ENCODE results near the gene KMT2C.
A peak's percentile ranks its signal among the peaks of the same experiment; 100 is the strongest.
"Not testable (repeated sequence)": the region's sequence is repeated elsewhere in the genome, so short reads cannot be mapped to it uniquely, and the experiment has no call there.

KMT2C gene

DNA sequence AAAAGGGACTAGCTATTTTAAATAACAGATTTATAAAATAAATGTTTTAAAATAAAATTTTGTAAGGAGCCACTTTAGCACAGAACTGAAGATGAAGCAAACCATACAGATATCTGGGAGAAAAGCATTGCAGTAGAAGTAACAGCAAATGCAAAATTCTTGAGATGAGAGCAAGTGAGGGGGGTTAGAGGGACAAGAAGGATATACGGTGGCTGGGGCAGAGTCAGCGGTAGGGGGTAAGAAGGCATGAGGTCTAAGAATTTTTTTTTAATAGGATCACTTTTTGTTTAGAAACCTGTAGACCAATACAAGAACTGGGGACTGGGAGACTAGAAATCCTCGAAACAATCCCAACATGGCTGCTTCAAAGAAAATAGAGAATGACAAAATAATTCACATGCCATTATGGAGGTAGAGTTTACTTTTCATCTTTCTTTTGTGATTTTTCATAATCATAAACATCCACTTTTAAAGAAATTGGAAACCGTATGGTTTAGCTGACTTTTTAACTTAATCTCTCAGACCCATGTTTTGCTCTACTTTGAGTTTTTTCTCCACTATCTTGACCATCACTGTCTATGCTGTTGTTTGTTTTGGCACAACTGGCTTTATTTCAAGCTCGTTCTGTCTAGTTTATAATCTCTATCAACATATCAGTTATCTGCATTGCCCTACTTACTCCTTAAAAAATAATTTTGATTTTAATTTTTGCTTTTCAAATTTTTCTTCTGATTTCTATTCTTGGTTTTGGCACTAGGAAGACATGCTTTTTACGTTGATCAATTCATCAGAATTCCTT, 73.5 kb downstream of the KMT2C start:
- no peak for DNase-seq (ENCODE audit: low spot score)

DNA sequence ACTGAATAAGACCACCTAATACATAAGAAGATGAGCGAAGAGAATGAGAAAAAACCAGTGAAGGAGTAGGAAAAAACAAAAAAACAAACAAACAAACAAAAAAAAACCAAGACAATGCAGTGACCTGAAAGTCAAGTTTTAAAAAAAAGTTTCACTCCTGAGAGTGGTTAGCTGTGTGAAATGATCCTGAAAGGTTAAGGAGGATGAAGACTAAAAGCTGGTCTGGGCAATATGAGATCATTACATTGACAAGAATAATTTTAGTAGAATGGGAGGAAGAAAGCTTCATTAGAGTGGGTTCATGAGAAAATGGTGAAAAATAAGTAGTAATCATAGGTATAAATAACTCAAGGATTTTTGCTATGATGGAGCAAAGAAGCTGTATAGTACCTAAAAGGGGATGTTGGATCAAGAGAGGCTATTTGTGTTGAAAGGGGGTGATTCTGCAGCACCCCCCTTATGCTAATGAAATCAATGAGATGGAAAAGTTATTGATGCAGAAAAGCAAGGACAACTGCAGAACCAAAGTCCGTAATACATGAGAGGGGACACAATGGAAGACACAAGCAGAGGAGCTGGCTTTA, 80.2 kb downstream of the KMT2C start:
- DNase-seq (ENCODE audit: low spot score), result no peak

DNA sequence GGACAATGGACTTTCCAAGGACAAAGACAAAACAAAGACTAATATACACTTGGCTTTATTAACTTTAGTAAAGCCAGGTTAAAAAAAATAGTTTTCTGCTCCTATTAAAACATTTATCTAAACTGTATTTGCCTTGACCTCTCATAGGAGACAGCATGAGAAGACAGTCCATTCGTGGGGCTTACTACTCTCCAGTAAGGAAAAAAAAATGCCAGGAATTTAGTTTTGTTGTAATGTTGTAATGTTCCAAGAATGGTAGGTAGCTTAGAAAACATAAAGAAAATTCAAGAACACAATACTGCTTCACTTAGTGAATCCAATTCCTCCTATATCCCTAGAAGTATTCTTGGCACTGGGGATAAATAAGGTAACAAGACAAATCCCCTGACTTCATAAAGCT, 81.7 kb downstream of the KMT2C start:
- DNase-seq (ENCODE audit: low spot score), result no peak

DNA sequence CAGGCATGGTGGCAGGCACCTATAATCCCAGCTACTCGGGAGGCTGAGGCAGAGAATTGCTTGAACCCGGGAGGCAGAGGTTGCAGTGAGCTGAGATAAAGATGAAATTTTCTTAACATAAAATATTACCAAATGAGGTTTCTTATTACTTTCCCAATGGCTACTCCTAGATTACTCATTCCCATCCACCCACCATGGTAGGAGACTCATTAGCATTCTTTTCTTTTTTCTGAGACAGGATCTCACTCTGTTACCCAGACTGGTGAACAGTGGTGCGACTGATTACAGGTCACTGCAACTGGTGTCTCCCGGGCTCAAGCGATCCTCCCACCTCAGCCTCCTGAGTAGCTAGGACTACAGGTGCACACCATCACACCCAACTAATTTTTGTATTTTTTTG, 82.5 kb downstream of the KMT2C start:
- not testable (repeated sequence) for DNase-seq (ENCODE audit: low spot score)

DNA sequence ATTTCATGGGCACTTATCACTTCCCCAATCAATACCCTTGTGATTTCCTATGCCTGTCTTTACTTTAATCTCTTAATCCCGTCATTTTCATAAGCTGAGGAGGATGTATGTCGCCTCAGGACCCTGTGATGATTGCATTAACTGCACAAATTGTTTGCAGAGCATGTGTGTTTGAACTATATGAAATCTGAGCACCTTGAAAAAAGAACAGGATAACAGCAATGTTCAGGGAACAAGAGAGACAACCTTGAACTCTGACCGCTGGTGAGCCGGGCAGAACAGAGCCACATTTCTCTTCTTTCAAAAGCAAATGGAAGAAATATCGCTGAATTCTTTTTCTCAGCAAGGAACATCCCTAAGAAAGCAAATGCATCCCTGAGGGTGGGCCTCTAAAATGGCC, 84.1 kb downstream of the KMT2C start:
- DNase-seq (ENCODE audit: low spot score), result not testable (repeated sequence)

DNA sequence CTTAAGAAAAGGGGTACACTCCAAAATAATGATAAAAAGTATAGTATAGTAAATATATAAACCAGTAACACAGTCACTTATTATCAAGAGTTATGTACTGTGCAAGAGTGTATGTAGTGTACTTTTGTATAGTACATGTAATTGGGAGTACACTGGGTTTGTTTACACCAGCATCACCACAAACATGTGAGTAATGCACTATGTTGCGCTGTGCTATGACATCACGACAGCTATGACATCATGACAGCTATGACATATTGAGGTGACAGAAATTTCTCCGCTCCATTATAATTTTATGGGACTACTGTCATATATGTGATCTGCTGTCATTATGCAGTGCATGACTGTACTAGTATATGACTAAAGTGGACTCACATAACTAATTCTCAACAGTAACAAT, 84.6 kb downstream of the KMT2C start:
- no peak for DNase-seq (ENCODE audit: low spot score)

DNA sequence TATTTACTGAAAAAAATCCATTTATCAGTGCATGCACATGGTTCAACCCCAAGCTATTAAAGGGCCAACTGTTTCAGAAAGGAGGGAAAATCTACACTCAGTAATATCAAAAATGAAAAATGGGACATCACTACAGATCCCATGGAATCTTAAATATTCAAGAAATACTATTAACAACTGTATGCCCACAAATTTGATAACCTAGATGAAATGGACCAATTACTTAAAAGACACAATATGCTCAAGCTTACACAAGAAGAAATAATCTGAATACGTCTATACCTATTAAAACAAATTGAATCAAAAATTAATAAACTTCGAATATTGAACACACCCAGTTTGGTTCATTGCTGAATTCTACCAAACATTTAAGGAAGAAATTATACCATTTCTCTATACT, 87.9 kb downstream of the KMT2C start:
- no peak for DNase-seq (ENCODE audit: low spot score)

DNA sequence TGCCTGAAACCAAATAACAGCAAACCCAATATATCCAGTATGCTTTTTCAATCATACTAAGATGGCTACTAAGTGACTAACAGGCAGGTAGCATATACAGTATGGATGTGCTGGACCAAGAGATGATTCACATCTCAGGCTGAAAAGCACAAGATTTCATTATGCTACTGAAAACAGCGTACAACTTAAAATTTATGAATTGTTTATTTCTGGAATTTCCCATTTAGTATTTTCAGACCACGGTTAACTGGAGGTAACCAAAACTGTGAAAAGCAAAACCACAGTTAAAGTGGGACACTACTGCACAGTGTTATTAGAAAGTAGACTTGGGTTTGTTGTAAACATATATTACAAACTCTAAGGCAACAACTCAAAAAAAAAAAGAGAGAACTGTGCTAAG, 91.5 kb downstream of the KMT2C start:
- DNase-seq (ENCODE audit: low spot score), result no peak

DNA sequence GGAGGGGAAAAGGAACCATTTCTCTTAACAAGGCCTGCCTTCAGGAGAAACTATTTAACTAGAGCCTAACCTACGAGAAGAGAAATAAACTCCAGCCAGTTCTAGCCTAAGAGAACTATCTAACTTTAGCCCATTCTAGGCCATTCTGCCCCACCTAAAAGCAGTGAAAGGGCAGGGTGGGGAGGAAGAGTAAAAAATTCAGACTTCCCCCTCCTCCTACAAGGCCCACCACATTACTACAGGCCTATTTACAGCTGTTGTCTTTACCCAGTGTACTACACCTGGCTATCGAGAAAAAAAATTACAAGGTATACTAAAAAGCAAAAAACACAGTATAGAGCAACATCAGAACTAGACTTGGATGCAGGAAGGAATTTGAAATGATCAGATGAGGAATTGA, 93.0 kb downstream of the KMT2C start:
- no peak for DNase-seq (ENCODE audit: low spot score)

DNA sequence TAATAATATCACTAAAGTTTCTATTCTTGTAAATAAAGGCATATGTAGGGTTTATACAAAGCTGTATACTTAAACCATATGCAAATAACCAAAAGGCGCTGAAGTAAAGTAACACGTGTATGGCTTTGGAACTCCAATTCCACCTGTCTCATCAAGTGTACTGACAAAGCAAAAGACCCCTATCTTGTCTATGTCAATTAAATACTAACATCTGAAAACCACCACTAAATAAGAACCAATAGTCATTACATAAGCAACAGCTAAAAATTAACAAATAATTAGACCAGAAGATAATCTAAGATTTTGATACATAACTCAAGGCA, 93.9 kb downstream of the KMT2C start:
- DNase-seq (ENCODE audit: low spot score), result no peak

DNA sequence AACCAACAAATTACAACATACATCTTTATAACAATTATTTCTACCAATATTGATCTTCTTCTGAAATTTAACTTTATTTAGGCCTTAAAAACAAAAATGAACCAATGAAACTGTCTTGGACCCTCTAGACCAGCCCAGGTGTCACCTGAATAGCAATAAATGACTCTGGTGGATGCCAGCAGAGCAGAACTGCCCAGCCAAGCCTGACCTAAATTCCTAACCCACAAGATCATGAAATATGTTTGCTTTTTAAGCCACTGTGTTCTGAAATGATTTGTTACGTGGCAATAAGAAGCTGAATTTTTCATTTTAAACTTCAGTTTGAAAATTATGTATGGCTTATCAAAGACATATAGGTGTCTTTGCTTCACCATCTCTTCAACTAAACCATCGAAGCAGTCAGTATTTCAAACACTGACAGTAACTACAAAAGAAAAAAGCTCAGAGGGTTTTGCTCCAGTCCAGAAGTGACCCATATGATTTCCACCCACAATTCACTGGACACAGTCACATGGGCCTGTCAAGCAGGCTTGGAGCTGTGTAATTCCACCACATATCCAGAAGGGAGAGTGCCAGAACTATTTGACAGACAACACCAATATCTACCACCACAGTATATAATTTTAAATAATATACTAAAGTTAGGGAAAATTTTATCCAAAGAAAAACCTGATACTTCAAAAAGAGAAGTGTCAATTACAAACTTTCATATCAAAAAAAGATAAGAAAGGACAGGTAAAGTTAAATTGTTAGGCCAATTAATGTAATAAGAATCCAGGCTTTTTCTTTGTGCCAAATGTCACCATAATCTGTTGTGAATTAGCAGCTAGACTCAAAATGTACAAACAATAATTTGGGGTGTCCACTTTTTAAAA, 94.5 kb downstream of the KMT2C start:
- DNase-seq (ENCODE audit: low spot score), result peak; percentile 69

DNA sequence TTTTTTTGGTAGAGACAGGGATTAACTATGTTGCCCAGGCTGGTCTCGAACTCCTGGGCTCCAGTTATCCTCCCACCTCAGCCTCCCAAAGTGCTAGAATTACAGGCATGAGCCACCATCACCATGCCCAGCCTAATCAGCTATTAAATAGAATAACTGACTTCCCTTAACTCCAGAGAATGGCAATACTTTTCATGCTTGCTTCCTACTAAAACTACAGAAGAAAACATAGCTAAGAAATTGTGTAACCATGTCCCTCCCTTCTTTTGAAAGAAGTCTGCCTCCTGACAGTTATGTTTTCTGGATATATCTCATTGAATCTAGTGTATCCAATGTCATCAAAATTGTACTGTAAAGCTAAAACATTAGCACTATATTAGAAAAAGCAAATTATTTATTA, 95.6 kb downstream of the KMT2C start:
- no peak for DNase-seq (ENCODE audit: low spot score)

DNA sequence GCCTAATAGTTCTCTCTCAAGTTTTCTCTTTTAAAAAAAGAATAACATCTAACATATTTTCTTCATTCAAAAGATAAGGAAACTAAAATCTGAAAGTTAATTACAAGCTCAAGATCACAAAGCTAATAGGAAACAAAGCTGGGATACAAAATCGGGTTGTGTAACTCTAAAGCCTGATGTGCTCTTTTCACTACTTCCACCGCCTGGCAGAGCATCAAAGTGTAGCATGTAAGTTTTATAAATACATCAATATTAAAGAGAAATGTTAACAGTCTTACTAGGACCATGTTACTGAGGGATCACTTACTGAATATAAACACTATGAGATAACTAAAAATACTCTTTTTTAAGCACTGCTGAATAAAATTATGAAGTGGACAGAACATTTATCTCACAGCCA, 97.2 kb downstream of the KMT2C start:
- no peak for DNase-seq (ENCODE audit: low spot score)

DNA sequence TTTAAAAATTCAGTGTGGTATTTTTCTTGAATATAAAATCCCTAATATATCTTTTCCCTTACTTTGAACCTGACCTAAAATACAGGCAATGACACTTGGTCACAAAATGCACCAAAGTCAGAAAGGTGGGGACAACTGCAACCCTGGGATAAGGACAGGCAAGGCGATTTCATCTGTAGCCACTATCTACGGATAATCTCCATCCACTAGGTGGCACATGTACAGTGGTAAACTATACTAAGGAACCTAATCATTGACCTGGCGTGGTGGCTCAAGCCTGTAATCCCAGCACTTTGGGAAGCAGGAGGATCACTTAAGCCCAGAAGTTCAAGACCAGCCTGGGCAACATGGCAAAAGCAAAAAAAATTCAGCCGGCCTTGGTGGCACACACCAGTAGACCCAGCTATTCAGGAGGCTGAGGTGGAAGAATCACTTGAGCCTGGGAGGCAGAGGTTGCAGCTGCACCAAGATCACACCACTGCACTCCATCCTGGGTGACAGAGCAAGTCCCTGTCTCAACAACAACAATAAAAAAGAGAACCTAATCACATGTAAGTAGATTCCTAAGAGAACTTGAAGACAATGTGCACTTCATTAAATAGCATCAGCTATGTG, 98.9 kb downstream of the KMT2C start:
- peak; percentile 57 for DNase-seq (ENCODE audit: low spot score)

DNA sequence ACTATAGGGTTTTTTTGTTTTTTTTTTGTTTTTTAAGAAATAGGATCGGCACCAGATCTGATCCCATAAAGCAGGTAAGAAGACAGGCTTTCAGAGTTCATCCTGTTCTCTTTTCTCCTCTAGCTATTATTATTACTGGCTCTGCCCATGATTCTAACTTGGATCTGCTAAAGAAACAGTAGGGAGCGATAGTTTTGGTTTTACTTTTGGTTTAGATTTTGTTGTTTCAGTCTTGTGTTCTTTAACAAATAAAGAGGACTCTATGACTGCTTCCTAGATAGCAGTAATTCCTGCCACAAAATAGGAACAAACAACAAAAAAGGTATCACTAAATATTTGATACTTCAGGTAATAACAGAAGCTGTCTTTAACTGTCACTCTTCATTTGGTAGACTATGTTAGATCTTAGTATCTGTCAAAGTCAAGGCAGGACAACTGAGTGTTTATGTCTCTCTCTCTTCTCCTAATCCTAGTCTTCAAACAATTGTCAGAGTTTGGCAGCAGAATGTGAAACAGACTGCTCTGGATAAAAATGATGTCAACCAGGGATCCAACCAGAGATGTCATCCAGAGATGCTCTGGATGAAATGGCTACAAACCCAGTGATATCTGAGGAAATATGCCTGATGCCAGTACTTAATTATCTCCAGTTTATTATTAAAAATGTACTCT, 99.8 kb downstream of the KMT2C start:
- DNase-seq (ENCODE audit: low spot score), result no peak

DNA sequence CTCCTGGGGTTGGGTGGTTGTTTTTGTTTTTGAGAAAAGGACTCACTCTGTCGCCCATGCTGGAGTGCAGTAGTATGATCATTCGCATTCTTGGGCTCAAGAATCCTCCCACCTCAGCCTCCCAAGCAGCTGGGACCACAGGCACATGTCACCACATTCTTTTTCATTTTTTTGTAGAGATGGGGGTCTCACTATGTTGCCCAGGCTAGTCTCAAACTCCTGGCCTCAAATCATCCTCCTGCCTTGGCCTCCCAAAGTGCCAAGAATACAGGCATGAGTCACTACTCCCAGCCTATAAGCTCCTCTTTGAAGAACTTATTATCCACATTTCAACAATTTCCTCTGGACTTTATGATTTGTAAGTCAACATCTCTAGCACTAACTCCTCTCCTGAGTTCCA, 102.7 kb downstream of the KMT2C start:
- no peak for DNase-seq (ENCODE audit: low spot score)

DNA sequence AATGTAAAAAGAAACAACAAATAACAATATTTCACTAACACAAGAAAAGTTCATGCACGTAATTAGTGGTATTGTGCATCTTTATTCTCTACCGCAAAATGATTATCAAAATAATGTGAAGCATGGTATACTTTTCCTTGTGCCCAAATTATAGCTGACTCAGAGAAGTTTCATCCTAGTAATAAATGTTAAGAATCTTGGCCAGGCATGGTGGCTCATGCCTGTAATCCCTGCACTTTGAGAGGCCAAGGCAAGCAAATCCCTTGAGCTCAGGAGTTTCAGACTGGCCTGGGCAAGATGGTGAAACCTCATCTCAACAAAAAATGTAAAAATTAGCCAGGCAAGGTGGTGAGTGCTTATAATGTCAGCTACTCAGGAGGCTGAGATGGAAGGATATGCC, 105.0 kb downstream of the KMT2C start:
- DNase-seq (ENCODE audit: low spot score), result no peak

DNA sequence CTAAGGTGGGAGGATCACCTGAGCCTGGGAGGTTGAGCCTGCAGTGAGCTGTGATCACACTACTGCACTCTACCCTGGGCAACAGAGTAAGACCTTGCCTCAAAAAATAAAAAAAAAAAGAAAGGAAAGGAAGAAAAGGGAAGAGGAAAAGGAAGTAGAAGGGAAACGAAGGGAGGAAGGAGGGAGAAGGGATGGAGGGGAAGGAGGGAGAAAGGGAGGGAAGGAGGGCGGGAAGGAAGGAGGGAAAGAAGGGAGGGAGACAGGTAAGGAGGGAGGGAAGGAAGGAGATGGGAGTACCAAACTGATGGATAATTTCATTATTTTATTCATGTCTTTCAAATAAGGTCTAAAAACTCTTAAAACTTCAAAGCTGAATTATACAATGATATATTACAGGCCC, 106.3 kb downstream of the KMT2C start:
- DNase-seq (ENCODE audit: low spot score), result no peak

DNA sequence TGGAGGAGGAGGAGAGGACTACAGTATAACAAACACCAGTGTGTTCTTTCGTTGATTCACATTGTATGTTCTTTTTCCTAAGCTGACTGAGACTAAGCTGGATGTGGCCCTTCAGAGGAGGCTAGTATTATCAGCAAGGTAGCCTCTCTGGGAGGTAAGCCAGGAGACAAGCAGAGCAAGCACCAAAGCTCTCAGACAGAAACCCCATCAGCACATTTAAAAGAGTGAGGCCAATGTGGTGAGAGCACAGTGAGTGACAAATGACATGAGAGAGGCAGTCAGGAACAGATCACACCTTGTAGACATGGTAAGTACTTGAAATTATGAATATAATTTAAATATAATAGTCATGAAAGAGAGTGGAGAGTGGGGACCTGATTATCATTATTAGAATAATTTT, 107.6 kb downstream of the KMT2C start:
- no peak for DNase-seq (ENCODE audit: low spot score)

DNA sequence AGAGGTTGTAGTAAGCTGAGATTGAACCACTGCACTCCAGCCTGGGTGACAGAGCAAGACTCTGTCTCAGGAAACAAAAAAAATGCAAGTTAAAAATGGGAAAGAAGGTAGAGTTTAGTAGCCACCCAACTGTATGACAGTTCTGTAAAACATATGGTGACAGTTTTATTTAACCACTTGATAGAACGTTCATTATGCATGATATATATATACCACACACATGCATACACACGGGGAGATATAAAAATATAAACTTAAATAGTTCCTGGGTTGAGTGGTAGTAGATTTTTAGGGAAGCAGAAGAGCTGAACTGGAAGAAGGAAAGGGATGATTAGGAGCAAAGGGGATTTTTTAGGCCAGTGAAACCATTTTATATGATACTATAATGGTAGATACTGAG, 120.0 kb downstream of the KMT2C start:
- no peak for DNase-seq (ENCODE audit: low spot score)

DNA sequence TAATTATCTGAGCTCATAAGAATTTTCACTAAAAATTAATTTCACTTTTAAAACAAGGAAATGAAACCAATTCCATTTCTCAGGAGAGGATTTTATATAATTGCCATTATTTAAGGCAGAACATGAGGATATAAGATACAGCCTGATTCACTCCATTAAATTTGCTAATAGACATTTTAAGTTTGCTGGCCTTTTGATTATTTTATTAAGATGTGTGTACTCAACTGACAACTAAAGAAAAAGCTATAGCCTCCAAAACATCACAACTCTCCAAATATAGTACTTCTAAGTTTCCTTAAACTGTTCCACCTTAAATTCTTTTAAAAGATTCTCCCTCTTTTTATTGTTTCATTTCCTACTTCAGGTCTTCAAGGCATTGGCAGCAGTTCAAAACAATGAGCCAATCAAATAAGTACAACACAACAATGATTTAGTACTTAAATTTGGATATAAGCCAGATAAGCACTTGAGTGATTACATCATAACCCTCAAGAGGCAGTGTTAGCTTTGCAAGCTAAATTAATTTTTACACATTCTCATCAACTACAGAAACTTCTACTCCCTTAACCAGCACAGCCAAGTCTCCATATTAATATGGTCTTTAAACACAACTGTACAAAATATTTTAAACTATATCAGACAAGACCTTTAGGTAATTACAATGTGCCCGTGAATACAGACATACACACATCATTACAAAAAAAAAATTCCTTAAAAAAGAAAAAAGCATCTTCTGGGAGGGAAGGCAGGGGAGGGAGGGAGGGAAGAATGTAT, 121.8 kb downstream of the KMT2C start:
- peak; percentile 52 for DNase-seq (ENCODE audit: low spot score)
